HG02840 (cell line): ENCODE data around the gene CFAP251.
"Not testable (repeated sequence)": the region's sequence is repeated elsewhere in the genome, so short reads cannot be mapped to it uniquely, and the experiment has no call there.

Experiments
- ATAC-seq: cut with Tn5 transposase; IDR thresholded peaks from one replicate; pipeline ENCODE4 v1.9.1; 2021; ENCODE audit warnings: mild to moderate bottlenecking, moderate library complexity, moderate number of reproducible peaks; ENCODE audit not compliant: unreplicated experiment, low FRiP score

The CFAP251 gene

DNA sequence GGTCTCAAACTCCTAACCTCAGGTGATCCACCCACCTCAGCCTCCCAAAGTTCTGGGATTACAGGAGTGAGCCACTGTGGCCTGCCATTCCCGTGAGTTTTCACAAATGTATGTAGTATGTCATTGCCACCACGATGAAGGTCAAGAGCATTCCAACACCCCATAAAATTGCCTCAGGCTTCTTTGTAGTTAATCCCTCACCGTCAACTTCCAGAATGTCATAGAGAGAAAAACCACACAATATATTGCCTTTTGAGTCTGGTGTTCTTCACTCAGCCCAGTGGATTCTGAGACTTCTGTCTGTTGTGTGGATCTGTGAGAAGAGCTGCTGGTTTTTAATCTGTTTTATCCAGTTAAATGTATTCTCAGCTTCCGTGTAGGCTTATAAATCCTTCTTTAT, 12.6 kb upstream of the CFAP251 start:
- ATAC-seq: no peak

DNA sequence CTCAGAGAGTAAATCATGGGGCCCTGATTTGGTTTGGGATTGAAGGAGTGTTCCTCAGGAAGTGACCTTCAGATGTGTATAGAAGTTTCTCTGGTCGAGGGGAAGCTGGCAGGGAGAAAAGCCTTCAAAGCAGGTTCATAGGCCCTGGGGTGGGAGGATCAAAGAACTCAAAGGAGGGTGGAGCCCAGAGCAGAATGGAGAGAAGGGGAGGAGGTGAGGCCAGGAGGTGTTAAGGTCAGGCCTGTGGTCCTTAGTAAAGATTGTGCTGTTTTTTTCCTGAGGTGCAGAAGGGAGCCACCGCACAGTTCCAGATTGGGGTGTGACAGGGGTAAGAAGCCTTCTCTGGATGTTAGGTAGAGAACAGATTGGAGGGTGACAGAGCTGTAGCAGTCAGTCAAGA, 9.7 kb upstream of the CFAP251 start:
- ATAC-seq: no peak

DNA sequence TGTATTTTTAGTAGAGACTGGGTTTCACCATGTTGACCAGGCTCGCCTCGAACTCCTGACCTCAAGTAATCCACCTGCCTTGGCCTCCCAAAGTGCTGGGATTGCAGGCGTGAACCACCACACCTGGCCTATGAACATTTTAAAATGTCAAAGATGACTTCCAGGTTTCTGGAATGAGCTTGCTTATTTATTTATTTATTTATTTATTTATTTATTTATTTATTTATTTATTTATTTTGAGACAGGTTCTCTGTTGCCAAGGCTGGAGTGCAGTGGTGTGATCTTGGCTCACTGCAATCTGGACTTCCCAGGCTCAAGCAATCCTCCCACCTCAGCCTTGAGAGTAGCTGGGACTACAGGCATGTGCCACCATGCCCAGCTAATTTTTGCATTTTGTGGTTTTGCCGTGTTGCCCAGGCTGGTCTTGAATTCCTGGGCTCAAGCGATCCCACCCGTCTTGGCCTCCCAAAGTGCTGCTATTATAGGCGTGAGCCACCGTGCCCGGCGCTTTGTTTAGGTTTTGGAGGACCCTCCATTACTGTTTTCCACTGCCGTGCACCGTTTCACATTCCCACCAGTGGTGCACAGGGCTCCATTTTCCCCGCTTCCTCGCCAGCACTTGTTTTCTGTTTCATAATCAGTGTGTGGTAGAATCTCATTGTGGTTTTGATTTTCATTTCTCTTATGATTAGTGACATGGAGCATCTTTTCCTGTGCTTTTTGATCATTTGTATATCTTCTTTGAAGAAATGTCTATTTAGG, 6.4 kb upstream of the CFAP251 start:
- ATAC-seq: no peak

DNA sequence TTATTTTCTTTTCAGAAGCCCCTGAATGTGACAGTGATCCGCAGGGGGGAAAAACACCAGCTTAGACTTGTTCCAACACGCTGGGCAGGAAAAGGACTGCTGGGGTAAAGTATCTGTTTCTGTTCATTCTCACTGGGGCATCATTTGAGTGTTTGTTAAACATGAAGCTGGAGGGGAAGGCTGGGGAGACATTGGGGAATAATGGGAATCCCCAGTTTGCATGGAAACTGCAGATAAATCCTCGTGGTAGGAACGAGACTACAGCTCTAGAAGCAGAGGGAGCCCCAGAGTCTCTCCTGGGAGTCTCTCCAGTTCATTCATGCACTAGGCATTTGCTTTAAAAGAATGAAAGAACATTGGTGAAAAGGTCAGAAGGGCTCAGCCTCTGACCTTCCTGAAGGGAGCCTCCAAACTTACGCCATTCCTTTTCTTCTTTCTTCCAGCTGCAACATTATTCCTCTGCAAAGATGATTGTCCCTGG, 2.5 kb upstream of the CFAP251 start:
- ATAC-seq: no peak

DNA sequence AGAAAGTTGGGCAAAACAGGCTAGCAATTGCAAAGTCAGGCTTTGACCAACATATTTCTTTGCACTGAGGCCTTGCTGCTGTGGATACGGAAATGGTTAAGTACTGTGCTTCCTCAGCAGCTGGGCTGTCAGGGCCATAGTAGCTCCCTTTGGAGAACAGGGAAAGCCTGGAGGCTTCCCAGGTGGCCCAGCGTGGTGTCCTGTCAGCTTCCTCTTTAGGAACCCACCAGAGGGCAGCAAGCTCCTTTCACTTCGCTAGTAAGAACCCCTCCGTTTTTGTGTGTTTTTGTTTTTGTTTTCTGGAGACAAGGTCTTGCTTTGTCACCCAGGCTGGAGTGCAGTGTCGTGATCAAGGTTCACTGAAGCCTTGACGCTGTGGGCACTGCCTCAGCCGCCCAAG, 1.7 kb upstream of the CFAP251 start:
- ATAC-seq: no peak

DNA sequence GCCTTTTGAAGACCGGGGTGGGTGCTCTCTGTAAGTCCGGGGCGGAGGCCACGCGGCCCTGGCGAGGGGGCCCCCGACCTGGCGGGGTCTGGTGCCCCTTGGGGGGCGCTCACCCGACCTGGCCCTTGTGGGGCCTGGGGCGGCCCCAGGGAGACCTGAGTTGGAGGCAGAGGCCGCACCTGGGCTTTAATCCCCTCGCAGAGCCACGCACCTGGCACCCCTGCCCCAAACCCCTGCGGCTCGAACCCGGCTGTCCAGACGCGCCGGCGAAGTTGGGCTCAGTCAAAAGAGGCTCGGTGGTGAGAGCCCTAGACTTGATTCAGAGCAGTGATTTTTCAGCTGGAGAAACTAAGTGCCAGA, 267 bp downstream of the CFAP251 start:
- ATAC-seq: no peak

DNA sequence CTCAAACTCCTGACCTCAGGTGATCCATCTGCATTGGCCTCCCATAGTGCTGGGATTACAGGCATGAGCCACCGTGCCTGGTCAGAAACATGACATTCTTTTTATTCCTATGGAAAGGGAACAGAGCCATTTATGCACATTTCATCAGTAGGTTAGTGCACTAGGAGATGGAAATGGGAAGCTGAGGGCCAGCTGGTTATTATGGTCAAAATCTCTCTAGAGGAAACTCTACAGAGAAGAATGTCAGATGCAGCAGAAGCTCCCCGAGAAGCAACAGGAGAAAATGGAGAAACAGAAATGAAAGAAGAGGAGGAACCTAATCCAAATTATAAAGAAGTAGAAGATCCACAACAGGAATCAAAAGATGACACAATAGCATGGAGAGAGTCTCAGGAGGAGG, 2.7 kb downstream of the CFAP251 start:
- no peak for ATAC-seq

DNA sequence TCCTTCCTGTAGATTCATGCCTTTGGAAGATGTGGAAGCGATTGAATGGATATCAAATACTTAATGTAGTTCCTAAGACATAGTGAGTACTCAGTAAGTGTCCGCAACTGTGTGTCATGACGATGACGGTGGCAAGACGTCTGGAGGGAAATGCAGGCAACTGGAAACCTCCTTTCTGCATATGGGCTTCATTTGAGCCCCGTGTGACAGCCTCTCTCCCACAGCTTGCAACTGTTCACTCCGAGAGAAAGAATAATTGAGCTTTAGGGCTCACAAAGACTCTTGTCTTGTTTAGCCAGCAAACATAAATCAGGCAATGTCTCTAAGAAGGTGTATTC, 6.9 kb downstream of the CFAP251 start:
- ATAC-seq: no peak

DNA sequence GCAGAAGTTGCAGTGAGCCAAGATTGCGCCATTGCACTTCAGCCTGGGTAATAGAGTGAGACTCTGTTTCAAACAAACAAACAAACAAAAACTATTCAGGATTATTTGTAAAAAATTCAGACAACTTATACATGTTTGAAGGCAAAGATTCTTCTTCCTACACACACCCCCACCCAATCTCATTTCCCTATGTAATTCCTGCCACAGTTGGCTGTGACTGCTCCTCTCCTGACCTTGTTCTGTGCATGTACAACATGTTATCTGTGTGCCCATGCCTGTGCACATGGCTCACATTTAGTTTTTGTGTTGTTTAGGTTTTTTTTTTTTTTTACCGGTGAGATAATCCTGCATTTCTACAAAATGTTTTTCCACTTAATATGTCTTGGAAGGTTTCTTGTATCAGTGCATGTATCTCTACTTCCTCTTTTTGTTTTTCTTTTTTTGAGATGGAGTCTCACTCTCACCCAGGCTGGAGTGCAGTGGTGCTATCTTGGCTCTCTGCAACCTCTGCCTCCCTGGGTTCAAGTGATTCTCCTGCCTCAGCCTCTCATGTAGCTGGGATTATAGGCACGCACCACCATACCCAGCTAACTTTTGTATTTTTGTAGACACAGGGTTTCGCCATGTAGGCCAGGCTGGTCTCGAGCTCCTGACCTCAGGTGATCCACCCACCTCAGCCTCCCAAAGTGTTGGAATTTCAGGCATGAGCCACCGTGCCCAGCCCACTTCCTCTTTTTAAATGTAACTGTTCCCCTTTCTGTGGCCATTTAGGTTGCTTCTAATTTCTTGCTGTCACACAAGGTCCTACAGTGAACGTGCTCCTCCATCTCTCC, 8.7 kb downstream of the CFAP251 start:
- ATAC-seq: no peak

DNA sequence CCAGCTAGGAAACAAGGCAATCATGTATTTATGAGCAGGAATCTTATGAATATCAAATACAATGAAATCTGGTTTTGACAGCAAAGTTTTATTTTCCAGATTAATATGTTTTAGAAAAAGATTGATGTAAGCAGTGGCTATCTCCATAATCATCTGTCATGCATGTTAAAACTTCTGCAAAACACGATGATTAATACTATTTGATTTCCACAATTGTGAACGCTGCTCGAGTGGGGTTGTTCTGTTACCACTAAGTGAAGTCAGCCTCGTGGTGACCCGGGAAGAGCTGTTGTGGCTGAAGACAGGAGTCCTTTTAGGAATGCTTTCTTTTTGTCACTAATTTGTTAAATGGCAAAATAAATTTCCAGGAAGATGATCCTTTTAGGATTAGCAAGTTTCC, 9.4 kb downstream of the CFAP251 start:
- ATAC-seq: no peak

DNA sequence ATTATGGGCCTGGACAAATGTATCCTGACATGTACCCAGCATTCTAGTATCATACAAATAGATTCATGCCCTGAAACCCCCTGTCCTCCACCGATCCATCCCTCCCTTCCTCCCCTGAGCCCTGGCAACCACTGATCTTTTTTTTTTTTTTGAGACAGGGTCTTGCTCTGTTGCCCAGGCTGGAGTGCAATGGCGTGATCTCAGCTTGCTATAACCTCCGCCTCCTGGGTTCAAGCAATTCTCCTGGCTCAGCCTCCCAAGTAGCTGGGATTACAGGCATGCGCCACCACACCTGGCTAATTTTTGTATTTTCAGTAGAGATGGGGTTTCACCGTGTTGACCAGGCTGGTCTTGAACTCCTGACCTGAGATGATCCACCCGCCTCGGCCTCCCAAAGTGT, 11.2 kb downstream of the CFAP251 start:
- ATAC-seq: not testable (repeated sequence)

DNA sequence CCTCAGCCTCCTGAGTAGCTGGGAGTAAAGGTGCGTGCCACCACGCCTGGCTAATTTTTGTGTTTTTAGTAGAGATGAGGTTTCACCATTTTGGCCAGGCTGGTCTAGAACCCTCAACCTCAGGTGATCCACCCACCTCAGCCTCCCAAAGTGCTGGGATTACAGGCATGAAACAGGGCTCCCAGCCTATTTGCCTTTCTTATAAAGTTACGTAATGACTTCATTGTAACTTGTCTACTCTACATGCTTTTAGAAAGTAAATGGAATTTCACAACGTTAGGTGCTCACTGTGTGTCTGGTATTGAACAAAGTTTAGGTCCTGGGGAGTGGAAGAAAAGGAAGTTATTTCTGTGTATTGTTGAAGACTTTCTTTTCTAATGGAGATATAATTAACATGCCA, 12.5 kb downstream of the CFAP251 start:
- no peak for ATAC-seq

DNA sequence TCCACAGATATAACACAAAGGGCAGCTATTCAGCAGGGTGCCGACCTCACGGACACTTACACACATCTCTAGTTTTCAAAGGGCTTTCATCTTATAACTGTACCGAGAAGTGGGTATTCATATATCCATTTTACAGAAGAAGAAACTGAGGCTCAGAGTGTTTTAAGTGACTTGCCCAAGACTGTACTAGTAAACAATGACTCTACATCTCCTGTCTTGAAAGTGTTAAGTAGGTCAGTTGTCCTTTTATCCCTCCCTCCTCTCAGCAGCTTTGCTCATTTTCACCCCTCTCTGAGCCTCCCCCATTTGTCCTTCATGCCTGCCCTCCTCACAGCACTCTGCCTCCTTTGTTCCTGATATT, 13.8 kb downstream of the CFAP251 start:
- no peak for ATAC-seq

DNA sequence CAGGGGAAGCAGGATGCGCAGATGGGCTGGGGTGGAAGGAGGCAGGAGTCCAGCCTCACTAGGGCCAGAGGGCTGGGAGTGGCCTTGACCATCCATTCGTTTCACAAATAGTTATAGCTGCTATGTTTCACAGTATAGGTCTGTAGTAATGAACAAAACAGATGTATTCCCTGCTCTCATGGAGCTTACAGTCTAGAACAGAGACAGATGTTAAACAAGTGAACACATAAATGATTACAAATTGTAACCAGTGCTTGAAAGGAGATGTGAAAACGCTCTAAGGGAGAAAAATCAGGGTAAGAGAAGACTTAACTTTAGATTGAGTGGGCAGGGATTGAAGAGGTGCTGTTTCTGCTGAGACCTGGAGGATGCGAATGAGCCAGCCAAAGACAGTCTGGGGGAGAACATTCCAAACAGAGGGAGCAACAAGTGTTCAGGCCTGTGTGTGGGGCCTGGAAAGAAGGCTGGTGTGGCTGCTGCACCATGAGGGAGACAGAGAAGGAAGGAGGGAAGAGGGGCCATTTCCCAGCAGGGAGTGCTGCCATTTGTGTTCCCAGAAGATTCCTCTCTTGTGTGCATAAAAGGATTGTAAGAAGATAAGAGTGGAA, 14.6 kb downstream of the CFAP251 start:
- no peak for ATAC-seq

DNA sequence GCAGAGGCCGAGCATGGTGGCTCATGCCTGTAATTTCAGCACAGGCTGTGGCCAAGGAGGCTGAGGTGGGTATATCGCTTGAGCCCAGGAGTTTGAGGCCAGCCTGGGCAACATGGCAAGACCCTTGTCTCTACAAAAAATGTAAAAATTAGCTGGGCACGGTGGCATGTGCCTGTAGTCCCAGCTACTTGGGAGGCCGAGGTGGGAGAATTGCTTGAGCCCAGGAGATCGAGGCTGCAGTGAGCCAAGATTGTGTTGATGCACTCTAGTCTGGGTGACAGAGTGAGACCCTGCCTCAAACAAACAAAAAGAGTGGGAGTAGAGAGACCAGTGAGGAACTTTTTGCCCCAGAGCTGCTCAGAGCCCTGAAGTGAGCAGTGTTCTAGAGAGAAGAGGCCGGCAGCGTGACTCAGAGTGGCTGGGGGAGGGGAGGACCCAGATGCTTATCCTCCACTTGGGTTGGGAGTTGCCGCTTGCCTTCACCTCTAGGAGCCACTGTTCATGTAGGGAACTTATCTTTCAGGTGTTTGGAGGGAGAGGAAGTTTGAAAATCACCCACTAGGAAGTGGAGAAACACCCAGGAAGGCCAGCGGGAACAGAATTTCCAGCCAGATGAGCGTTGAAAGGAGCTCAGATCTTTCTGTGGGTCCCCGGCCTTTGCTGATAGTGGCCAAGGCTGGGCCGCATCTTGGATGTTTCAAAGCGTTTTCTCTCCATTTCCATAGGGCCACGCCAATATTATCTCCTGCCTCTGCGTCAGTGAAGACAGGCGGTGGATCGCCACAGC, 15.3 kb downstream of the CFAP251 start:
- ATAC-seq: no peak

DNA sequence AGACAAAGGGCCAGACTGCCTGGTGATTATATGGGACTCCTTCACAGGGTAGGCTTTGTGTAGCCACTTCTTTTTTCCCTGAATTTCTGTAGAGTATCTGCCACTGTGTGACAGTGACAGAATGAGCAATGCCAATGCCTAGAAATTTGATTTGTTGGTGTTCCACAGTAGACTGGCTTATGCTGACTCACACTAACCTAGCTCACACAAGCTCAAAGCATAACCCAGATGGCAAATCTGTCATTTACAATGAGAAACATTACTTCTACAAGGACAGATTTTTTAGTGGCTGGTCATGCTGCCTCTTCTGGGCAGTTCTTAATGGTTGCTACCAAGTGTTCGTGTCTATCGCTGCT, 15.9 kb downstream of the CFAP251 start:
- ATAC-seq: no peak

DNA sequence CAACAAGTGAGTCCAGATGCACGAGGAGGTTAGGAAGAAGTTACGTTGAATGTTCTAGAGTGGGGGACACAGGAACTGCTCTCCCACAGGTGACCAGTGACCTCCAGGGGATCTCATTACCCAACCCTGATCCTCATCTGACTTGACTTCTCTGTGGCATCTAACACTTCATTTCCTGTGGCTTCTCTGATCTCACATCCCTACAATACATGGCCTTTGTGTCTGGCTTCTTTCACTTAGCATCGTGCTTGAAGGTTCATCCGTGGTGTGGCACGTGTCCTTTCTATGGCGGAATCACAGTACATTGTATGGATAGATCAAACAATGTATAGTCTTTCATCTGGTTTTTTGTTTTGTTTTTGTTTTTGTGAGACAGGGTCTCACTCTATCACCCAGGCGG, 19.3 kb downstream of the CFAP251 start:
- ATAC-seq: no peak

DNA sequence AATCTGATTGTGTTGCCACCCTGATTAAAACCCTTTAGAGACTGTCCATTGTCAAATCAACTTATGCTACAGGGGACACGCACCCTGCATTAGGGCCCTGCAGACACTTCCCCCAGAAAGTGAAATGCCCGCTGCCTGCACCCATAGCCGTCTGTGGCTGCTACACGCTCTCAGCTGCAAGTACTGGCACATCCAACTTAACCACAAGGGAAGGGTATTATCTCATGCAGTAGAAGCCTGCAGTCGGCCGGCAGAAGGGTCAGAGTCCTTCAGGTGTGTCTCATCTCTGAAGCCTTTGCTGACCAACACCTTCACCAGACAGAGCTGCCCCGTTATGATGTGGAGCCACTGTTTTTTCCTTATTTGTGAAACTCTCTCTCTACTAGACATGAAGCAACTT, 20.8 kb downstream of the CFAP251 start:
- ATAC-seq: no peak

DNA sequence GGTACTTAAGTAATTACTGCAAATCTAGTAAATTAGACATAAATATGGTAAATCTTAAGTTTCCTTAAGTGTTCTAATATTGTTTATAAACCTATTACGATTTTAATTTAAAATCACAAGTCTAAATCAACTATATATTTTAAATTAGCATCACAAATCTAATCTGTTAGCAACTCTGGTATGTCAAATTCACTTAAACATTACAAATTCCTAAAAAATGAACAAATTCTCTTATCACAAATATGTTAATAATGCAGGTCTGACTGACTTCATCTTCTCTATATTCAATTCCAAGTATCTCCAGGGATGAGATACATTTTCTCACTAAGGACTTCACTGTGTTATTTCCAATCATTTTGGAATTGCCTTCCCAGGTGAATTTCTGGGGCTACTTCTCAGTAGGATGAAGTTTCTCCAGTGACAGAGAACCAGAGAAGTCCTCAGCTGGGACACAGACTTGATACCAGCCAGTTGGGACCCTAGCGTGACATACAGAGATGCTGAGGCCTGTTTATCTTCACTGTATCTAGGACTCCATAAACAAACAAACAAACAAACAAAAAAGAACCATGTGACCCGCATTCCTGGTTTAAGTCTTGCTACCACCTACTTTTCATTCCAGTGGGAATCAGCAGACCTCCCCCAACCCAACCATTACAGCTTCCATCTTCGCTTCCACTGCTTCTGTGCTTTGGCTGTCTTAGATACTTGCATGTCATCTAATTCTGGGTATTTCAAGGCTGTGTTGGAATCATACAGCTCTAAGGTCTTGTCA, 21.8 kb downstream of the CFAP251 start:
- no peak for ATAC-seq

DNA sequence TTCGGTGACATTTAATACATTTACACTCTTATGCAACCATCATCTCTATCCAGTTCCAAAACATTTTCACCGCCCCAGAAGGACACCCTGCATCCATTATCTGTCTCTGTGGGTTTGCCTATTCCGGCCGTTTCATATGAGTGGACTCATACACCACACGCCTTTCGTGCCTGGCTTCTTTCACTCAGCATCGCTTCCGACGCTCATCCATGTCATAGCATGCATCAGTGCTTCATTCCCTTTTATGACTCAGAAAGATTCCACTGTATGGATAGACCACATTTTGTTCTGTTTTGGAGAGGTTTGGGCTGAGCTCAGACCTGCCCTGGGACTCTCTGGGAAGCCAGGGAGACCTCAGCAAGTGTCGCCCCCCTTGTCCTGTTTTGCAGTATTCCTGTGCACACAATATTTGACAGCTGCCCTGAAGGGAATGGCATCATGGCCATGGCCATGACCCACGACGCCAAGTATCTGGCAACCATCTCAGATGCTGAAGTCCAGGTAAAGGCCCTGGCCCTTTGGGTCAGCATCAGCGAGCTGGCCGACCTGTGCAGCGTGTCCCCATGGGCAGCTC, 23.8 kb downstream of the CFAP251 start:
- no peak for ATAC-seq
